WTC11 (cell line): ENCODE measurements around the gene AARSD1.

ENCODE experiments used
- CTCF ChIP-seq: fragments of 200-600 bp; IDR thresholded peaks from 2 replicates; pipeline ENCODE4 v1.8.0; 2022; ENCODE audit warnings: antibody characterized with exemption
- NFYB ChIP-seq: sonication (generic); formaldehyde crosslinking; conservative IDR thresholded peaks from 2 replicates; pipeline ENCODE4 v1.8.0; 2022; ENCODE audit warnings: low read depth, missing genetic modification reagents

GRCh38 chr17:42999003-42999525 is 34.8 kb upstream of the AARSD1 start:
- TF ChIP-seq CTCF (no peak), NFYB (CRISPR knock-in tag) (no peak)
